Testis (tissue), 2 donors: Measurements from ENCODE around the gene CCT5.
"Not testable (repeated sequence)": the region's sequence is repeated elsewhere in the genome, so short reads cannot be mapped to it uniquely, and the experiment has no call there.

Source experiments
- CTCF ChIP-seq, 3 experiments: fragments of 450-650 bp in 2 of 3; fragments of 200-600 bp in 1 of 3; sonication (generic) in 1 of 3; IDR thresholded peaks; one replicate each; pipeline ENCODE4 v1.5.1; 2016 to 2019; ENCODE audit warnings: antibody characterized with exemption in 3 of 3, mild to moderate bottlenecking in 2 of 3, moderate library complexity in 1 of 3
- POLR2A ChIP-seq: fragments of 450-650 bp; IDR thresholded peaks from one replicate; pipeline ENCODE4 v1.6.1; 2017; ENCODE audit warnings: antibody characterized with exemption, mild to moderate bottlenecking, moderate library complexity

GRCh38 chr5:10272875-10273209 lies 22.8 kb downstream of the CCT5 start:
- TF ChIP-seq CTCF (IDR thresholded peaks at IDR 0.05); POLR2A: not testable (repeated sequence)
